ENCODE results near the gene GPR179. TPM values are rescaled to one million over a fixed set of nuclear protein-coding genes. Genes with fewer than 3 reads are reported as not detected.
A peak's percentile ranks its signal among the peaks of the same experiment; 100 is the strongest.
"Not testable (repeated sequence)": the region's sequence is repeated elsewhere in the genome, so short reads cannot be mapped to it uniquely, and the experiment has no call there.

The GPR179 gene
- total RNA-seq, 1 donor from 2014 or later: not detected

DNA sequence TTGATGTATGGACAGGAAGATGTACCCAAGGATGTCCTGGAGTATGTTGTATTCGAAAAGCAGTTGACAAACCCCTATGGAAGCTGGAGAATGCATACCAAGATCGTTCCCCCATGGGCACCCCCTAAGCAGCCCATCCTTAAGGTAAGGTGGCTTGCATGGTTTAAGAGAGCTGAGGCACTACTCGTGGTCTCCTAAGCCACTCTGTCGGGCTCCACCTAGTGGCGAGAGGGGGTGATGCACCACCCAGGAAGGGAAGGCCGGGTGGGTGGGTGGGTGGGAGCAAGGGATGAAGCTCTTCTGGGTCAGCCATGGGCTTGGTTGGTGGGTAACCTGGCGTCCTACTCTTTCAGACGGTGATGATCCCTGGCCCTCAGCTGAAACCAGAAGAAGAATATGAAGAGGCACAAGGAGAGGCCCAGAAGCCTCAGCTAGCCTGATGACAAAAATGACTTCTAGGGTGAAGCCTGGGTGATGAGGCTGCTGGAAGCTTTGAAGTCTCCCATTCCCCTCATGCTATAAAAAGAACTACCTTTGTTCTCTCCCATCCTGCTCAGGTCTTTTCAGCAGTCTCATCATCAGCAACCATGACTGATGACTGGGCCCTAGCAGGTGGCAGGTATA, 21.5 kb downstream of the GPR179 start:
- peak; percentile 64 for DNase-seq

DNA sequence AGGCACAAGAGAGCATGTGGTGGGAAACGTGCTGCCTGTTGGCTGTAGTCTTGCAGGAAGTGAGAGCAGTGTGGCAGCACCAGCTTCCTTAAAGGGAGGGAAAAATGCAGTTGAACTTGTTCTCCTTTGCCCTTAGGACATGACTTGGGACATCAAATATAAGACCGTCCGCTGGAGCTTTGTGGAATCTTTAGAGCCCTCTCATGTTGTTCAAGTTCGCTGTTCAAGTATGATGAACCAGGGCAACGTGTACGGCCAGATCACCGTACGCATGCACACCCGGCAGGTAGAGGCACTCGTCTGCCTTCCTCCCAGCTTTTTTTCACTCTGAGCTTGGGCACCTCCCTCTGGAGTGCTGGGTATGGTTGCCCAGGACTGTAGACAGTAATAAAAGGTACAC, 23.3 kb downstream of the GPR179 start:
- DNase-seq: no peak

DNA sequence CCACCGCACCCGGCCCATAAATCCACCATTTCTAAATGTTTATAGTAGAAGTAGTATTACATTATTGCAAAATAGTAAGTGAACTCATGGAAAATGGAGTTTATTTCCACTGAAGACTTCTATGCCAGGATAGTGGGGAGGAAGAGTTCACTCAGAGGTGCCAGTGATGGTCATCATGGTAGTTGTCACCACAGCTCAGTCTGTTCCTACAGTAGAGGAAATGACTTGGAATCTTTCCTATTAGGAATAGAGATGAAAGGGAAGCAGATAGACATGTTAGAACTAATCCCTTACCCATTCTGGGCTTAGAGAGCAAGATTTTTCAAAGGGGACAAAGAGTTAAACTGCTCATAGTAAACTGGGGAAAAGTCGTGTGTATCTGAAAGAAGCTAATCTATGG, 26.7 kb downstream of the GPR179 start:
- DNase-seq: no peak

DNA sequence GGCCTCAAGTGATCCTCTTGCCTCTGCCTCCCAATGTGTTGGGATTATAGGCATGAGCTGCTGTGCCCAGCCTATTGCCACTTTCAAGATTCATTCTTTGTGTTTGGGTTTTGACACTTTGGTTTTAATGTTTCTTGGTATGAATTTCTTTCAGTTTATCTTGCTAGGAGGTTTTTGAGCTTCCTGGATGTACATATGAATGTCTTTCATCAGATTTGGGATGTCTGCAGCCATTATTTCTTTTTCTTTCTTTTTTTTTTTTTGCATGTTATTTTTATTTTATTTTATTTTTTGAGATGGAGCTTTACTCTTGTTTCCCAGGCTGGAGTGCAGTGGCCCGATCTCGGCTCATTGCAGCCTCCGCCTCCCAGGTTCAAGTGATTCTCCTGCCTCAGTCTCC, 28.3 kb downstream of the GPR179 start:
- no peak for DNase-seq

DNA sequence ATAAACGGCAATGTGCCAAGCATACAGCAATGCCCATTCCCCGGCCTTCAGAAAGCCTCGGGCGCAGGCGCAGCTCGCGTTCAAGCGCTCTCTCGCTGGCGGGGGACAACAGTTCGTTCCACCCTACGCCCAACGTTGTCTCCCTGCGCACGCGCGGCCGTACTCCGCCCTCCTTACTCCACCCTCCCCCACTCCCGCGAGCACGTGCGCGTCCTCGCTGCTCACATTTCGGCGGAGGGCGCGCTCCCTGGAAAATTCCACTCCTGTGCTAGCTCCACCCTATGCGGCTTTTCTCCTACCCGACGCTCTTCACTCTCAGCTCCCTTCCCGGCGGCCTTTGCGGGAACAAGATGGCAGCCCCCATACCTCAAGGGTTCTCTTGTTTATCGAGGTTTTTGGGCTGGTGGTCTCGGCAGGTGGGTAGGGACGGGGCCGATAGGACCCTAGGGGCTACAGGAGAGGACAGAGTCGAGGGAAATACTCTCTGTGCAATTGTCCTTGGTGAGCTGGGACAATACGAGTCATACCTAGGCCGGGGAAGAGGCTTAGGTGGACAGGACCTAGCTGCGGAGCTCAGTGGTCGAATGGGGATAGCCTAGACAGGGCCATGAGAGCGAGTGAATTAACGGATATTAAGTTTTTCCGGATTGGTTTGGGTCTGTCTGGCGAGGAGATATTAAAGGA, 46.8 kb downstream of the GPR179 start, which contains the start of gene MRPL45:
MRPL45 (plus strand) TSS at position 335 of the 684 bp plus-strand sequence; CDS start at position 351, 16 bp downstream.
- peak; percentile 98 for DNase-seq

DNA sequence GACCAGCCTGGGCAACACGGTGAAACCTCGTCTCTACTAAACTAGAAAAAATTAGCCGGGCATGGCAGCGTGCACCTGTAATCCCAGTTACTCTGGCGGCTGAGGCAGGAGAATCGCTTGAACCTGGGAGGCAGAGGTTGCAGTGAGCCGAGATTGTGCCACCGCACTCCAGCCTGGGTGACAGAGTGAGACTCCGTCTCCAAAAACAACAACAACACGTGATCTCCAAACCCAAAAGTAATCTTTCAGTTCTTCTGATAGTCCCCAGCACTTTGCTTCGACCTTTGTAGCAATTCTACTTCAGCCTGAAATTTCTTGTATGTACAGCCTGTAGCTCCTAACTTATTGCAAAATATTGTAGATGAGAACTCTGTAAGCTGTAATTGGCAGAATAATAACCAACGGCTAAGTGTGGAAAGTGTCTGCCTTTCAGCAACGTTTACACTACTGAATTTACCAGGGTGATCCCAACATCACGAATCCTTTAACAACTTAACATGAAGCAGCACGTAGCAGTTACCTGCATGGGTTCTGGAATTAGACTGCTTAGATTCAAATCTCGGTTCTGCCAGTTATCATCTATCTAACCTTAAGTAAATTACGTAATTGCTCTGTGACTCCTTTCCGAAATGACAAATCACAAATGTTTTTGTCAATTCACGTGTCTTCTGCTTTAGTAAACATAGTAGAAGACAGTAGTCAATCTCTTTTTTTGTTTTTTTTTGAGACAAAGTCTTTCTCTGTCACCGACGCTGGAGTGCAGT, 48.0 kb downstream of the GPR179 start:
- not testable (repeated sequence) for DNase-seq

DNA sequence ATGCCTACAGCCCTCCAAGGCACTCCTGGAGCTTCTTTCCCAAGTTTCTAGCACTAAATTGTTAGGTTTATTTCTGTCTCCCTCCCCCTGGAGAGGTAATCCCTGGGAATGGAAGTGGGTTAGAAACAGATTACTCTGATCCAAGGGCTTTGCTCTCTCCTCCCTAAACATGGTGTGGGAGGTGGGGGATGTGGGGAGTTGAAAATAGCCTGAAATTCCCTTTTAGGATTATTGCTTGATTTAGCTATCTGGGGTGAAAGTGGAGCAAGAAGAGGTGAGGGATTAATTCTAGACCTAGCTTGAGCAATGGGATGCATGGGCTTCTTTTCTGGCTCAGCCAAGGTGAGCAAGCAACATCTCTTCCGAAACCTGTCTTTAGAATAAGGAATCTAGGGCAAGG, 54.0 kb downstream of the GPR179 start:
- not testable (repeated sequence) for DNase-seq

DNA sequence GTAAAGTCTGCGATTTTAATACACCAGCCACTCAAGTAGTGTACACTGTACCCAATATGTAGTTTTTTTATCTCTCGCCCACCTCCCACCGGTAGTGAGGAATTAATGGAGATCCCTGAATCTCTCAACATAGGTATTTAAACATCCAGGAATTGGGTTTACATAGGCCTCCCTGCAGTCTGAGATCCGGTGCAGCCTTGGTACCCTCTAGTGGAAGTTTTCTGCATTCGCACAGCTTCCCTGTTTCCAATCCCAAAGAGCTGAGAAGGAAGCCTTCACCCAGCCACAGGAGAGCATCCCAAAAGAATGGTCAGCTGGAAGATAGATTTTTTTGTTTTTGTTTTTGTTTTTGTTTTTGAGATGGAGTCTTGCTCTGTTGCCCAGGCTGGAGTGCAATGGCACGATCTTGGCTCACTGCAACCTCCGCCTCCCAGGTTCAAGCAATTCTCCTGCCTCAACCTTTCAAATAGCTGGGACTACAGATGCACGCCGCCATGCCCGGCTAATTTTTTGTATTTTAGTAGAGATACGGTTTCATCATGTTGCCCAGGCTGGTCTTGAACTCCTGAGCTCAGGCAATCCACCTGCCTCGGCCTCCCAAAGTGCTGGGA, 55.4 kb downstream of the GPR179 start:
- DNase-seq: peak; percentile 48

DNA sequence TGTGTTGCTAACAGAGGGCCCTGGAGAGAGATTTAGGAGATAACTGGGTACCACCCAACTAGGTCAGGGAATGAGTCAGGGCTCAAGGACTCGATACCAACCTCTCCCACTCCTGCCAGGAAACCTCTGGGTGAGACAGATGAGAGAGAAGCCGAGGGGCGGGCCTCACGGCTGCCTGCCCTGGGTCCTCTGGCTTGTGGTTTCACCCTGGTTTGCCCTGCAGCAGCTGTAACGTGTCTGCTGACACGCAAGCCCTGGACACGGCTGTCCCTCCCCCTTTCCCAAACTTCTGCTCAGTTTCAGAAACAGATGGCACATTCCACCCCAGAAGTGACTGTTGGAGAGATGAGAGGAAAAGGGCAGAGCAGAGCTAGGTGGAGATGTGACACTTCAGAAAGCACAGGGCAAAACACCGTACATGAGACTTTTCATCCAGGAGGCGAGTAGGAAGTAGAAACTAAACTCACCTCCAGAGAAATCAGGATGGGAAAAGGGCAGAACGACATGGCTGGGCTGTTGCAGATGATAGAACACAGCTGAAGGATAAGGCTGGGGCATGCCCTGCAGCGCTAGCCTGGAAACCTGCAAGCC, 57.2 kb downstream of the GPR179 start:
- peak; percentile 0 for DNase-seq

DNA sequence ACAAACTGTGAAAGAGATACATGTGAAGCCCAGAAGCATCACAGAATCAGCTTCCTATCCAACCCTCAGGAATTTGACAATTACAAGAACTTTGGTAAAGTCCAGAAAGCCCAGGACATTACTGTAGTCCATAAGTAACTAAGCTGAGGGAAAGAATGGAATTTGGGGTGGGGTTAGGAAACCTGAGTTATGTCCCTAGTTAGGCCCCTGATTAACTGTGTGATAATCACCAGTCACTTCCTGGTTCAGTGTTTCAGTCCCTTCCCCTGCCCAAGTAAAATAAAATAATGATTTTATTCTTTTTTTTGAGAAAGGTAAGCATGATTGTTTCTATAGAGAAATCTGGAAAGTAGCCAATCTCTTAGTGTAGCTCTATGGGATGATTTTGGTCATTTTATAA, 57.8 kb downstream of the GPR179 start:
- DNase-seq: not testable (repeated sequence)

Other genes with a start within 250 kb of the GPR179 start
- not detected in 2 replicates for gene TBC1D3E, start 216.0 kb downstream of the GPR179 start, total RNA-seq
- gene TBC1D3, start 151.4 kb downstream of the GPR179 start, total RNA-seq: not detected in 2 replicates
- 37.8 and 39.6 TPM in 2 replicates for gene MRPL45, start 46.8 kb downstream of the GPR179 start, total RNA-seq
- gene SOCS7, start 7.9 kb upstream of the GPR179 start, total RNA-seq: 7.0 and 8.3 TPM in 2 replicates
- gene ARHGAP23, start 84.5 kb upstream of the GPR179 start, total RNA-seq: 34.9 and 104 TPM in 2 replicates